ENCODE measurements around the gene TMA7B.

The TMA7B gene

GRCh38 chr22:39933741-39934140 lies 26.5 kb upstream of the TMA7B start:
- no peak for DNase-seq

GRCh38 chr22:39935116-39935515 lies 25.1 kb upstream of the TMA7B start:
- no peak for DNase-seq

GRCh38 chr22:39935612-39936011 lies 24.6 kb upstream of the TMA7B start:
- DNase-seq: no peak

- no peak for DNase-seq
Measured at GRCh38 chr22:39936523-39937145, 23.6 kb upstream of the TMA7B start.

DNA sequence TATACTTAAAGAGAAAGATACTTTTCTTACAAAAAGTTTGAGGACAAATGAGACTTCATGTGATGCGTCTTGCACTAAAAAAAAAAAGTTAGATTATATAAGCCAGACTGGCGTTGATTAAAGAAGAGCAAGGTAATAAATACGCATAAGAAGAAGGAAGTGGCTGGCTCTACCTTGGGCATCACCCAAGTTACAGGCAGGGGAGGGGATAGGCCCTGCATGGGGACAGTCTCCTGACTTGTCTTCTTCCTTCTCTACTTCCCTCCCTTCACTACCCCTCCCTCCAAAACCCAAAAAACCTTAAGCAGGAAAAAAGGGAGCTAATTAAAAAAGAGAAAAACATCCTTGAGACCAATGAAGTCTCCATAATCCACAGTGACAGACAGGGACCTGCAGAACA lies 22.3 kb upstream of the TMA7B start:
- no peak for DNase-seq

- DNase-seq: no peak
Measured at GRCh38 chr22:39938509-39939111, 21.6 kb upstream of the TMA7B start.

DNA sequence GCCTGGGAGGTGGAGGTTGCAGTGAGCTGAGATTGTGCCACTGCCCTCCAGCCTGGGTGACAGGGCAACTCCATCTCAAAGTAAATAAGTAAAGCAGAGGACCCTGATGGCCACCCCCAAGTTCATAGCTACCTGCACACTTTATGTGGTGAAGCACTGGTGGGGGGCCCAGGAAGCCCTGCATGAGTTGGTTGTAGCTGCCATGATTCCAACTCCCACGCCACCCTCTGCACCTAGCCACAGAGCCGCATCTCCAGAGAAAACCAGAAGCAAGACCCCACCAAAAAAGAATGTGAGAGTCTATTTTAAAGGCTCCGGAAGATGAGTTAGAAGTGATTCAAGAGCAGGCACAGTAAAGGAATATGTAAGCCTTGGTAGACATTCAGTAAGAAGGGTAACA lies 20.4 kb upstream of the TMA7B start:
- DNase-seq: no peak

DNA sequence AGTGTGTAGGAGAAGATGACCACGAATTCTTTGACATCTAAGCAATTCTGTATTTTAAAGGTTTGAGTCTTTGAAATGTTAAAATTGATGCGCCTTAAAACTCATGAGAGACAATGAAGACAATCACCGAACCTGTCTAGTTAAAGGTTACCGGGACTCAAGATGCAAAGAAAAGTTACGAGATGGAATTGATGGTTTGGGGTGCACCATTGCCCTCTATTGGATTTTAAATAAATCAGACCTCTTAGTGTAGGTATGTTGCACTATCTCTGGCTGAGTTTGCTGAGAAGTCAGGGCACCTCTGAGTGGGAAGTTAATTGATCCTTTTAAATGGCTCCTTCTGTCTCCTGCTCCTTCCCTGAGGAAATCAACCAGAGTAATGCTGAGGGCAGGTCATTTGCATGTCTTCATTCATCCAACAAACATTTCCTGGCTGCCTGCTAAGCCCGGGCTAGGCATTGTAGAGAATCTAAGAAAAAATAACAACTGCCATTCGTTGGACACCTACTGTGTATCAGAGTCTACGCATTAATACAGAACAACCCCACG lies 19.4 kb upstream of the TMA7B start:
- no peak for DNase-seq

GRCh38 chr22:39941601-39942000 lies 18.6 kb upstream of the TMA7B start:
- no peak for DNase-seq

GRCh38 chr22:39942439-39943230 lies 17.6 kb upstream of the TMA7B start:
- no peak for DNase-seq

DNA sequence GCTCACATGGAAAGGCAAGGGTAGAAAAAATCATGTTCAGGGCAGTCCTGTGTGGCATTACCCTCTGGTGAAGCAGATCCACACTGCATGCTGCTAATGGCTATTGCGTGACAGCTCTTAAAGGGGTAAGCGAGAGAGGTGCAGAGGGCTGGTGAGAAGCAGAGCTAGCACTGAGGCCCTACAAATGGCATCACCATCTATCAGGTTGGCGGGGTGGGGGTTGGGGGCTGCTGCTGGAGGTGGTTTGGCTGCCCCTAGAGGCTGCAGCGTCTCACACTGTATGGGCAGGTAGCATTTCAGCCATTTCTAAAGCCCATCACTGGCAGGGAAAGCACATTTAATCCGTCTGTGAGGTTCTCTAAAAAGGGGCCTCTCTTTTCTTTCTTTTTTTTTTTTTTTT lies 16.9 kb upstream of the TMA7B start:
- no peak for DNase-seq

- no peak for DNase-seq
Measured at GRCh38 chr22:39943953-39944872, 16.0 kb upstream of the TMA7B start.

DNA sequence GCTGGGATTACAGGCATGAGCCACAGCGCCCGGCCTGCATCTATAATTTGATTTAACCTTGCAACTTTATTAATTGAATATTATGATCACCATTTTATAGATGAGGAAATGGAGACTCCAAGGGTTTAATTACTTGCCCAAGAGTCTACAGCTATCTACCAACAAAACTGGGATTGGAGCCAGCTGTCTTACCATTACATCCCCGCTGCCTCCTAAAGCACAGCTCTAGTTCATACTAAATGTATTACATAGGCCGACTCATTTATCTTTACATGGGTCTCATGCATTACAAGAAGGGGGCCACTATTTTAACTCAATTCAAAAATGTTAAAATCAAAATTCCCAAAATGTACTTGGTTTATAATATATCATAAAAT lies 14.1 kb upstream of the TMA7B start:
- no peak for DNase-seq

DNA sequence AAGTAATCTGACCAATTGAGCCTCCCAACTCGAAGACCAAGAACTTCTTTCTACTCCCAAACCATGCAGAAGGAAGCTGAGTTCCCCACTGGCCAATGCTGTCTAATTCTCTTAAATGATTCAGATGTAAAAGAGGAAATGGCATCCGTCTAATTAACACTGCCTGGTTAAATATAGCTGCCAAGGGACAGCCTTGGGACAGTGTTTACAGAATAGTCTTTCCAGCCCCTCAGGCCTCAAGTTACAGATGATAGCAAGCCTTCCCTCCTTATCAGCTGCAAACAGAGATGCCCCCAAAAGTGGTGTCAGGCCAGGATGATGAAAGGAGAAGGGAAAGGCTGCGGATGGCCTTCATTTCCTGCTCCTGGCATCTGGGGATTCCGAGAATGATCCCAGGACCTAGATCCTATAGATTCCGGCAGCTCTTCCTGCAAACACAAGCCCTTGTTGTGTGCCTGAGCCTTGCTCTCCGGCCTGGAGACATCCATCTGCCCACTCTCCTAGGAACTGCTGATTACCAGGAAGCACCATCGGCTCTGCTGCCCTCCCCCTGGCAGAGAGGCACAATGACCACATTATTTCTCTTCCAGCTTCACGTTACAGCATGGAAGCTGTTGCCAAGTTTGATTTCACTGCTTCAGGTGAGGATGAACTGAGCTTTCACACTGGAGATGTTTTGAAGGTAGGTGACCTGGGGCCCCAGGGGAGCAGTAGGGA lies 13.5 kb upstream of the TMA7B start:
- DNase-seq: no peak

- DNase-seq: no peak
Measured at GRCh38 chr22:39947220-39948216, 12.7 kb upstream of the TMA7B start.

GRCh38 chr22:39949964-39950737 lies 10.0 kb upstream of the TMA7B start:
- DNase-seq: no peak

- peak; percentile 23 for DNase-seq
Measured at GRCh38 chr22:39951603-39952293, 8.4 kb upstream of the TMA7B start.

GRCh38 chr22:39952347-39952746 lies 7.8 kb upstream of the TMA7B start:
- no peak for DNase-seq

DNA sequence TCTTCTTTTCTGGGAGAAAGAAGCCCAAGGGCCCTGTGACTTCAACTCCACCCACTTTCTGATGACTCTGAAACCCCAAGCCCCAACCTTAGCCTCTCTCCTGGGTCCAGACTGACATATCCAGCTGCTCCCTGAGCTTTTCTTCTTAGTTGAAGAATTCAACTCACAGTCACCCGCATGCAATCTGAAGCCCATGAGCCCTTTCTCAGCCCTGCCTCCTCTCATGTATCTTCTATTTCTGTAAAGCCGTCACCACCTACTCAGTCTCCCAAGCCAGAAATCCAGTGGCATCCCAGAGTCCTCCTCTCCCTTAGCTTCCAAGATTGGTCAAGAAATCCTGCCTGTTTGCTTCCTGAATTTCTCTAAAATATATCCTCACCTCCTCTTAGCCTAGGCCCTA lies 7.1 kb upstream of the TMA7B start:
- DNase-seq: no peak
